ENCODE data around the gene RIPOR2.

Gene RIPOR2

DNA sequence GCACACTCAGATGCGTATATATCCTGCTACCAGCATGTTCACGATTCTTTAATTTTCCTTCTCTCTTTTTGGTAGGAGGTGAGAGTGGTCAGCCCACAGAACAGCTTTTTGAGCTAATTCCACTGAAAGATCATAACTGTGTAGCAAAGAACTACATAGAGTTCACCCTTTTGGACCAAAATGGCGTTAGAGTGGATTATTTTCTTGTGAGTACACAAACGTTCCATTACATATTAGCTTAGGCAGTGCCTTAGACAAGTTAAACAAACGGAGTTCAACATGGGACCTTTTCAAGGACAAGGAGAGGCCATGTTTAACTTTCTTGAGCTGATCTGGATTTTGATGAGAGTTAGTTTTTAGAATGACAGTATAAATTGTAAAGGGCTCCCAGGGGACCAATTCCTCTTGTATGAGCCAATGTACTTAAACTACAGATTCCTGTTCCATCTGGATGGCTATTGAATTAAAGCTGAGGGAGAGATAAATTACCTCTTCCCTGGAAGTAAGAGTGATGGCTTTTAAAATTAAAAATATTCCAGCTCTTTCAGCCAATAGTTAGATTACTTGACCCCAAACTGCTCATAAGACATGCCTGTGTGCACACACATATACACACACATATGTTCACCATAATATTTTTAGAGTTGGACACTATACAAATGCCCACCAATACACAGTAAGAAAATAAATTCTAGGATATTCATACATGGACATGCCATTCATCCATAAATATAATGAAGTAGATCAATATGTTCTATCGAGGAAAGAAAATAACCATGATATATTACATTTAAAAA lies 111.4 kb downstream of the RIPOR2 start:
- no peak overlapping the region for H3K4me3 ChIP-seq (ENCODE audit: low read depth, low read length)
- POLR2A ChIA-PET = no interaction called here
- CTCF ChIA-PET = interaction anchor here (0.5 to 1.3 kb wide), 4 partner anchors 9 to 243 kb away, joined by 3 to 4 read pairs (median 3); no protein-coding TSS in a partner anchor
- TF ChIP-seq ZNF626 (tag by site-specific recombination; IDR thresholded peaks at IDR 0.05) (no peak), ZNF473 (tag by site-specific recombination; IDR thresholded peaks at IDR 0.05) (no peak), MYNN (tag by site-specific recombination; IDR thresholded peaks at IDR 0.05; ENCODE audit: borderline replicate concordance) (no peak), KLF9 (tag by site-specific recombination; IDR thresholded peaks at IDR 0.05; ENCODE audit: low read depth) (no peak)
- TF ChIP-seq, protein P1, sequence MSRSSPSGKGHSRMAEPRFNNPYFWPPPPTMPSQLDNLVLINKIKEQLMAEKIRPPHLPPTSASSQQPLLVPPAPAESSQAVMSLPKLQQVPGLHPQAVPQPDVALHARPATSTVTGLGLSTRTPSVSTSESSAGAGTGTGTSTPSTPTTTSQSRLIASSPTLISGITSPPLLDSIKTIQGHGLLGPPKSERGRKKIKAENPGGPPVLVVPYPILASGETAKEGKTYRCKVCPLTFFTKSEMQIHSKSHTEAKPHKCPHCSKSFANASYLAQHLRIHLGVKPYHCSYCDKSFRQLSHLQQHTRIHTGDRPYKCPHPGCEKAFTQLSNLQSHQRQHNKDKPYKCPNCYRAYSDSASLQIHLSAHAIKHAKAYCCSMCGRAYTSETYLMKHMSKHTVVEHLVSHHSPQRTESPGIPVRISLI (tag by site-specific recombination; IDR thresholded peaks at IDR 0.05) = no peak
- TF ChIP-seq, protein P2, sequence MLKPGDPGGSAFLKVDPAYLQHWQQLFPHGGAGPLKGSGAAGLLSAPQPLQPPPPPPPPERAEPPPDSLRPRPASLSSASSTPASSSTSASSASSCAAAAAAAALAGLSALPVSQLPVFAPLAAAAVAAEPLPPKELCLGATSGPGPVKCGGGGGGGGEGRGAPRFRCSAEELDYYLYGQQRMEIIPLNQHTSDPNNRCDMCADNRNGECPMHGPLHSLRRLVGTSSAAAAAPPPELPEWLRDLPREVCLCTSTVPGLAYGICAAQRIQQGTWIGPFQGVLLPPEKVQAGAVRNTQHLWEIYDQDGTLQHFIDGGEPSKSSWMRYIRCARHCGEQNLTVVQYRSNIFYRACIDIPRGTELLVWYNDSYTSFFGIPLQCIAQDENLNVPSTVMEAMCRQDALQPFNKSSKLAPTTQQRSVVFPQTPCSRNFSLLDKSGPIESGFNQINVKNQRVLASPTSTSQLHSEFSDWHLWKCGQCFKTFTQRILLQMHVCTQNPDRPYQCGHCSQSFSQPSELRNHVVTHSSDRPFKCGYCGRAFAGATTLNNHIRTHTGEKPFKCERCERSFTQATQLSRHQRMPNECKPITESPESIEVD (tag by site-specific recombination; IDR thresholded peaks at IDR 0.05) = peak; percentile 42; the same call in 1 of the 2 replicates
- H3K4me1 ChIP-seq (ENCODE audit: control insufficient read depth, insufficient read depth, low read length) = no peaks in the 10 kb centered on the region; the same call in 1 of the 2 replicates
- no peak overlapping the region for H3K27ac ChIP-seq (ENCODE audit: extremely low read depth, low read depth, low read length)
- H3K36me3 ChIP-seq (ENCODE audit: control insufficient read depth in 2 of 2, insufficient read depth in 1 of 2, low read length in 2 of 2) = no peaks in the 10 kb centered on the region
- no peaks in the 10 kb centered on the region for H3K9me3 ChIP-seq (ENCODE audit: control insufficient read depth, insufficient read depth, low read depth, low read length)

GRCh38 chr6:24823185-24823584 lies 112.6 kb downstream of the RIPOR2 start:
- Histone ChIP-seq H3K27ac (ENCODE audit: extremely low read depth, low read depth, low read length) (no peak overlapping the region), H3K4me1 (ENCODE audit: control insufficient read depth, insufficient read depth, low read length) (no peaks in the 10 kb centered on the region; the same call in 1 of the 2 replicates), H3K4me3 (ENCODE audit: low read depth, low read length) (no peak overlapping the region), H3K9me3 (ENCODE audit: control insufficient read depth, insufficient read depth, low read depth, low read length) (no peaks in the 10 kb centered on the region), H3K36me3 (ENCODE audit: control insufficient read depth in 2 of 2, insufficient read depth in 1 of 2, low read length in 2 of 2) (no peaks in the 10 kb centered on the region)
- CTCF ChIA-PET = no interaction called here
- POLR2A ChIA-PET = no interaction called here
- TF ChIP-seq KLF1 (tag by site-specific recombination; IDR thresholded peaks at IDR 0.05) (no peak), ZNF561 (tag by site-specific recombination; IDR thresholded peaks at IDR 0.05; ENCODE audit: borderline replicate concordance) (no peak), ZFP3 (tag by site-specific recombination; IDR thresholded peaks at IDR 0.05; ENCODE audit: low read depth) (no peak), ZNF37A (tag by site-specific recombination; IDR thresholded peaks at IDR 0.05) (no peak), ZNF544 (tag by site-specific recombination; IDR thresholded peaks at IDR 0.05) (no peak), ZNF76 (tag by site-specific recombination; IDR thresholded peaks at IDR 0.05; ENCODE audit: borderline replicate concordance, low read depth) (no peak), ZNF146 (tag by site-specific recombination; IDR thresholded peaks at IDR 0.05) (no peak), ZBTB11 (tag by site-specific recombination; conservative IDR thresholded peaks at IDR 0.05; ENCODE audit: low read depth) (no peak)
- TF ChIP-seq, protein P3, sequence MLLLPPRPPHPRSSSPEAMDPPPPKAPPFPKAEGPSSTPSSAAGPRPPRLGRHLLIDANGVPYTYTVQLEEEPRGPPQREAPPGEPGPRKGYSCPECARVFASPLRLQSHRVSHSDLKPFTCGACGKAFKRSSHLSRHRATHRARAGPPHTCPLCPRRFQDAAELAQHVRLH (tag by site-specific recombination; IDR thresholded peaks at IDR 0.05) = no peak
- TF ChIP-seq, protein P2 (tag by site-specific recombination; IDR thresholded peaks at IDR 0.05) = no peak
- TF ChIP-seq, protein P4, sequence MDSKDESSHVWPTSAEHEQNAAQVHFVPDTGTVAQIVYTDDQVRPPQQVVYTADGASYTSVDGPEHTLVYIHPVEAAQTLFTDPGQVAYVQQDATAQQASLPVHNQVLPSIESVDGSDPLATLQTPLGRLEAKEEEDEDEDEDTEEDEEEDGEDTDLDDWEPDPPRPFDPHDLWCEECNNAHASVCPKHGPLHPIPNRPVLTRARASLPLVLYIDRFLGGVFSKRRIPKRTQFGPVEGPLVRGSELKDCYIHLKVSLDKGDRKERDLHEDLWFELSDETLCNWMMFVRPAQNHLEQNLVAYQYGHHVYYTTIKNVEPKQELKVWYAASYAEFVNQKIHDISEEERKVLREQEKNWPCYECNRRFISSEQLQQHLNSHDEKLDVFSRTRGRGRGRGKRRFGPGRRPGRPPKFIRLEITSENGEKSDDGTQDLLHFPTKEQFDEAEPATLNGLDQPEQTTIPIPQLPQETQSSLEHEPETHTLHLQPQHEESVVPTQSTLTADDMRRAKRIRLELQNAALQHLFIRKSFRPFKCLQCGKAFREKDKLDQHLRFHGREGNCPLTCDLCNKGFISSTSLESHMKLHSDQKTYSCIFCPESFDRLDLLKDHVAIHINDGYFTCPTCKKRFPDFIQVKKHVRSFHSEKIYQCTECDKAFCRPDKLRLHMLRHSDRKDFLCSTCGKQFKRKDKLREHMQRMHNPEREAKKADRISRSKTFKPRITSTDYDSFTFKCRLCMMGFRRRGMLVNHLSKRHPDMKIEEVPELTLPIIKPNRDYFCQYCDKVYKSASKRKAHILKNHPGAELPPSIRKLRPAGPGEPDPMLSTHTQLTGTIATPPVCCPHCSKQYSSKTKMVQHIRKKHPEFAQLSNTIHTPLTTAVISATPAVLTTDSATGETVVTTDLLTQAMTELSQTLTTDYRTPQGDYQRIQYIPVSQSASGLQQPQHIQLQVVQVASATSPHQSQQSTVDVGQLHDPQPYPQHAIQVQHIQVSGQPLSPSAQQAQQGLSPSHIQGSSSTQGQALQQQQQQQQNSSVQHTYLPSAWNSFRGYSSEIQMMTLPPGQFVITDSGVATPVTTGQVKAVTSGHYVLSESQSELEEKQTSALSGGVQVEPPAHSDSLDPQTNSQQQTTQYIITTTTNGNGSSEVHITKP (tag by site-specific recombination; IDR thresholded peaks at IDR 0.05) = no peak
- TF ChIP-seq, protein P5, sequence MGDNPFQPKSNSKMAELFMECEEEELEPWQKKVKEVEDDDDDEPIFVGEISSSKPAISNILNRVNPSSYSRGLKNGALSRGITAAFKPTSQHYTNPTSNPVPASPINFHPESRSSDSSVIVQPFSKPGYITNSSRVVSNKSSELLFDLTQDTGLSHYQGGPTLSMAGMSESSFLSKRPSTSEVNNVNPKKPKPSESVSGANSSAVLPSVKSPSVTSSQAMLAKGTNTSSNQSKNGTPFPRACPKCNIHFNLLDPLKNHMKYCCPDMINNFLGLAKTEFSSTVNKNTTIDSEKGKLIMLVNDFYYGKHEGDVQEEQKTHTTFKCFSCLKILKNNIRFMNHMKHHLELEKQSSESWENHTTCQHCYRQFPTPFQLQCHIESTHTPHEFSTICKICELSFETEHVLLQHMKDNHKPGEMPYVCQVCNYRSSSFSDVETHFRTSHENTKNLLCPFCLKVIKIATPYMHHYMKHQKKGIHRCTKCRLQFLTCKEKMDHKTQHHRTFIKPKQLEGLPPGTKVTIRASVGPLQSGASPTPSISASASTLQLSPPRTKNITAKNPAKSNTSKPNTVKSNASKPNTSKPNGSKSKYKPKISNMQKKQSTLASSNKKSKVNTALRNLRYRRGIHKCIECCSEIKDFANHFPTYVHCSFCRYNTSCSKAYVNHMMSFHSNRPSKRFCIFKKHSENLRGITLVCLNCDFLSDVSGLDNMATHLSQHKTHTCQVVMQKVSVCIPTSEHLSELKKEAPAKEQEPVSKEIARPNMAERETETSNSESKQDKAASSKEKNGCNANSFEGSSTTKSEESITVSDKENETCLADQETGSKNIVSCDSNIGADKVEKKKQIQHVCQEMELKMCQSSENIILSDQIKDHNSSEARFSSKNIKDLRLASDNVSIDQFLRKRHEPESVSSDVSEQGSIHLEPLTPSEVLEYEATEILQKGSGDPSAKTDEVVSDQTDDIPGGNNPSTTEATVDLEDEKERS (tag by site-specific recombination; IDR thresholded peaks at IDR 0.05) = no peak

All from HEK293 (cell line).